Measurements from ENCODE around the gene TMEM63A. TPM values are rescaled to one million over a fixed set of nuclear protein-coding genes. Genes with fewer than 3 reads are reported as not detected.
"Not testable (repeated sequence)": the region's sequence is repeated elsewhere in the genome, so short reads cannot be mapped to it uniquely, and the experiment has no call there.

Gene TMEM63A
- polyA plus RNA-seq, 12 donors: 15.7 to 48.6 (median 23.1) TPM; not detected in 1

DNA sequence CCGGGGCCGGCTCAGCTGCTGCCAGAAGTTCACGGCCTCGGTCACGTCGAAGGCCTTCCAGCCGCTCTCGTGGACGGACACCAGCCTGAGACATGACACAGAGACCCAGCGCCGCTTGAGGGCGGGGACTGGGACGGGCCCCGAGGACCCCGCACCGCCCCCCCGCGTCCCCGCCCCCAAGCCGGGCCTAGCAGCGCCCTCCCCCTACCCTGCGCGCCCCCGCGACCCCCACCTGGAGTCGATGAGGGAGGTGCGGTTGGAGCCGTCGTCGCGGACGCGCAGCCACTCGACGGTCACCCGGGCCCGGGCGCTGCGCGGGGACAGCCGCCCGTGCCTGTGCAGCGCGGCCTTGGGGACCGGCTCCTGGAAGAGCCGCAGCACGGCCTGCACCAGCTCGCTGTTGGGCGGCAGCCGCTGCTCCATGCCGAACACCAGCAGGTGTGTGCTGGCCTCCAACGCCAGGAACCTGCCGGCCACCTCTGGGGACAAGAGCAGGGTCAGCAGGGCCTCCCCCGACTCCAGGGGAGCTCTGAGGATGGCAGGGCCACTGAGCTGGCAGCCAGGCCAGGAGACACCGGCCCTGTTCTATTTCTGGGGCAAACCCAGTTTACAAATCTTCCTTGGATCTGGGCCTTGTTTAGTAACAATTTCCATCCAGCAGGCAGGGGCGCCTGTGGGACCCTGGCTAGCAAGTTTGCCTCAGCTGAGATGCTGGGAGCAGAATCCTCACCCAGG lies 5.5 kb upstream of the TMEM63A start:
- DNase-seq: not testable (repeated sequence)

DNA sequence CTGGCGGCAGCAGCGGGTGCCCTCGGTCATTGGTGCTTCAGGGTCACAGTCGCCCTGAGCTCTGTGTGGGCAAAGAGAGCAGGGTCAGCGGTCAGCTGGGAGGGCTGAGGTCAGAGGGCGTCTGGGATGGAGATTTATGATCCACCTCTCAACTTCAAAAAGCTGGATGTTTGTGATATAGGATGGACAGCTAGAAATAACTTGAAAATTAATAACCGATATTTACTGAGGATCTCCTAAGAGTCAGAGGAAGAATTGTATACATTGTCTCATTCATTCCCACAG lies 4.8 kb upstream of the TMEM63A start:
- DNase-seq: no peak

DNA sequence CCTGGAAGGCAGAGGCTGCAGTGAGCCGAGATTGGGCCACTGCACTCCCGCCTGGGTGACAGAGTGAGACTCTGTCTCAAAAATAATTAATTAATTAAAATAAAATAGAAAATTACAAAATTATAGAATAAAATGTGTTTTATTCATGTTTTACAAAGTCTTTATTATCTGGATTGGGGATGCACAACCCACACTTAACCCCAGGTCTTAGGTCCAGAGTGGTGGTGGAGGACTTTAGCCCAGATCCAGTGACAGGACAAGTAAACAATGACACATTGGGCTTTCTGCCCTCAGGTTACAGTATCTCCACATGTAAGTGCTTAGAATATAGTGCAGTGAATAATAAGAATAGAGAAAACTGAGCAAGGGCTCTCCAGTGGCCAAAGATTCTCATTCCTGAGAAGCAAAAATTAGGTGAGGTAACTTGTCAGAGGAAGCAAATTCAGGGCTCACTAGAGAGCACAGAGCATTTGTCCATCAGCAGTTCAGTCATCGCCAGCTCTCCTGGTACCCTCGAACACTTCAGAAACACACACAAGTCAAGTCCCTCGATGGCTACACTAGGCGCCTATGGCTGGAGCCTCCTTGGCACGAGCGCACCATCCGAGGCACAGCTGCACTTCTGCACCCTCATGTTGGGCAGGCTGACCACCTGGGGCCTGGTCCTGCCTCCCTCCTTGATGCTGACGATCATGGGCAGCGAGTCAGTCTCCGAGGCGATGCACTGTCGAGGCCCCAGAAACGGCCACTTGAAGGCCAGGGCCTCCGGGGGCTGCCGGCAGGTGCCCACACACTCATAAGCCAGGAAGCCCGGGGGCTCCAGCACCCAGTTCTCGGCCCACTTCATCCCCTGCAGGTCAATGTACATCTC lies 4.2 kb upstream of the TMEM63A start:
- DNase-seq: no peak

DNA sequence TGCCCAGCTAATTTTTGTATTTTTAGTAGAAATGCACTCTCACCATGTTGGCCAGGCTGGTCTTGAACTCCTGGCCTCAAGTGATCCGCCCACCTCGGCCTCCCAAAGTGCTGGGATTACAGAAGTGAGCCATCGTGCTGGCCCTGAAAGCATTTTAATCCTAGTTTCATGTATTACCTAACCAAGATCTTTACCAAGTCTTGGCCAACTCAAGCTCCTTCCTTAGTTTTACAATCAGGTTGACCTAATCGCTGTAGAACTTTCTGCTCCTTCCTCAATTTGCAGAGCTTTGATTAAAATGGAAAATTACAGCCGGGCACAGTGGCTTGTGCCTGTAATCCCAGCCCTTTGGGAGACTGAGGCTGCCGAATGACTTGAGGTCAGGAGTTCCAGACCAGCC lies 3.2 kb upstream of the TMEM63A start:
- no peak for DNase-seq

DNA sequence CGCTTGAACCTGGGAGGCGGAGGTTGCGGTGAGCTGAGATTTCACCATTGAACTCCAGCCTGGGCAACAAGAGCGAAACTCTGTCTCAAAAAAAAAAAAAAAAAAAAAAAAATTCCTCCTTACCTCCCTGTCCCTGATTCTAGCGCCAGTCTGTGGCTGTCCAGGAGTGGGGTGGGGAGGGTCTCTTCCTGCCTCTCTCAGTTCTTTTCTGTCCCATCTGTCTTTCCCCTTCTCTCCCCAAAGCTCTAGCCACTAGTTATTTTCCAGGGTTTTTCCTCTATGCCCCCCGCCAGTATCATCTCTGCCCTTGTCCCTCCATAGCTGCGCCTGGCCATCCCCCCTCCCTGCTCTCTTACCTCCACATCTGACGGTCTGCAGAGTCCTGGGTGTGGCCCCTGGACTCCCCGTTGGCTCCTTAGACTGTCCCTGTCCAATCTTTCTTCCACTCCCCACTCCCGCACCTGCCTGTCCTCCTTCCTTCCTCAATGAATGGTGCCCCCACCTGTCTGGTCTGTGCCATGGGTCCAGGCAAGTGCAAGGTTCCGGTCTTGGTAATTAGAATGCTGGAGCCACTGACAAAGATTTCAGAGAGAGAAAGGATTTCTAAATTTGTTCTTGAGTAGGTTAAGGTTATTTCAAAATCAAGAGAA lies 1.6 kb upstream of the TMEM63A start:
- no peak for DNase-seq

DNA sequence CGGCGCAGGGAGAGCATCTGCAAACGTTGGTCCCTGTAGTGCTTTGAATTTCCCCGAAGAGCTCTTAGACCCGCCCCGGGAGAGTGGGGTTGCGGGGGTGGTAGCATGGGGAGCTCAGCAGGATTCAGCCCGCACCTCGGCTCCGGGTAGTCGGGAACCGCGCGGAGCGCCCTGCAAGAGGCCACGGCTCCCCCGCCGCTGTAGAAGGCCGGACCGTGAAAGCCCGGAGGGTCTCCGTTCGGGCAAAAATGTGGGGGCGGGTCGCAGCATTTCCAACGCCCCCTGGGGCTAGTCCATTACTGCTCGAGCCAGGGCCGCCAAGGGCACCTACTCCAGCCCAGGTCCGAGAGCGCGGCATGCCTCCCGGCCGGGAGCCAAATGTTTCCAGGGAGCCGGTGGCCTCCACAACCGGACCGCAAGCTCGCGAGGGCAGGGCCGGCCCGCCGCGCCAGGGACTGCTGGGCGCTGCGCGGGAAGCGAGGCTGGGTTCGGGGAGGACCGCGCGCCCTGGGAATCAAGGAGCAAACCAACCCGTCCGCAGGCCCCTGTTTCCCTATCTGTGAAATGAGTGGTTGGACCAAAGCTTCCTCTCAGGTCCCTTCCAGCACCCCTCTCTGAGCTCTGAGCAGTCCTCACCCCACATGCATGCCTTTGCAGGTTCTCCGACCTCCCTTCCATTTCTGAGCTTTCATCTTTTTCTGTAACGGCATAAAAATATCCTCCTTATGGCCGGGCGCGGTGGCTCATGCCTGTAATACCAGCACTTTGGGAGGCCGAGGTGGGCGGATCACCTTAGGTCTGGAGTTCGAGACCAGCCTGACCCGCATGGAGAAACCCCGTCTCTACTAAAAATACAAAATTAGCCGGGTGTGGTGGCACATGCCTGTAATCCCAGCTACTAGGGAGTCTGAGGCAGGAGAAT lies 775 bp upstream of the TMEM63A start:
- peak; percentile 42 for DNase-seq

DNA sequence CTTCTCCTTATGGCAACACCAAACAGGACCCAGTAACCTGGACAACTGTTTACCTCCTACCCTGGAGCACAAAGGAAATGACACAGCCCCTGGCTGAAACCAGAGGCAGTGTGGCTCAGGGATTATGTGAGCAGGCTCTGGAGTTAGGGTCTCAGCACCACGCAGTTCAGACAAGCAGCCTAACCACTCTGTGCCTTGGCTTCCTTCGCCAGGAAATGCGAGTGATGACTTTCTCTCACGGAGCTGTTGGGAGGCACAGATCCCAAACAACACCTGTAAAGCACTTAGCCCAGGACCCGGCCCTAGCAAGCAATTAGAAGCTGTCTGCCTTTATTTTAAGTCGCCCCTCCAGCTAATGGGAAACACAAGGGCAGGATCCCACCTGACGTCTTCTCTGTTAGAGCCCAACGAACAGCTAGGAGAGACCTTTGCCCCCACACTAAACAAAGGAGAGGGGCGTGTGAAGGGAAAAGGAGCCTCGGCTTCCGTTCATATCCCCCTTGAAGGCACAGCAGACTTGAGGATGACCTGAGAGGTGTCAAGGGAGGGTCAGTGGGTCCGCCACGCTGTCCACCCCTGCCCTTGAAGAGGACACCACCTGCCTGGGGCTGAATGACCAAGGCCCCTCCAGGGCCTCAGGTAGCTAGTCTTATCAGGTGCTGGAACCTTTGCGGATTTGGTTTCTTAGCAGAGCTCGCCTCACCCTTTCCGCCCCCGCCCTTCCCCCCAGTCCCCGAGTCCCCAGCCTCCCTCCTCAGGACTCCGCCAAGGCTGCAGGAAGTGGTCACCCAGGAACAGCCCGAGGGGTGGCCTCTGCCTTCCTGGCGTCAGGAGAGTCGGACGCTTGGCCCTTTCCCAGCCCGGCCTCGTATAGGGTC lies 860 bp downstream of the TMEM63A start:
- no peak for DNase-seq

DNA sequence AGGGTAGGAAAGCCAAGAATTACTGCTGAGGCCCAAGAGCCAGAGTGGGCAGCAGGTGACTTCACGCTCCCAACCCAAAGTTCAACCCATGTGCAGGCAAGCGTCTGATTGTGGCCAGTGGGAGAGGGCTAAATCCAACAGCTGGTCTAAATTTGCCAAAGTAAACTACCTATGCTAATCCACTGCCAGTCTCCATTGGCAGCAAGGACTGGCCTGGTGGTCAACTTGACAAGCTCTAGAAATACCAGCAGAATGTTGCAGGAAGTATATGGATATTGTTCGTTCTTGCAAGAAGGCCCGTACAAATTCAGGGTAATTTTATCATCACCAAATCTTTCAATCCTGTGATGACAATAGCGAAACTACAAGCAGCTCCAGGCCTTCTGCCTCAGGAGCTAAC lies 1.5 kb downstream of the TMEM63A start:
- DNase-seq: no peak

DNA sequence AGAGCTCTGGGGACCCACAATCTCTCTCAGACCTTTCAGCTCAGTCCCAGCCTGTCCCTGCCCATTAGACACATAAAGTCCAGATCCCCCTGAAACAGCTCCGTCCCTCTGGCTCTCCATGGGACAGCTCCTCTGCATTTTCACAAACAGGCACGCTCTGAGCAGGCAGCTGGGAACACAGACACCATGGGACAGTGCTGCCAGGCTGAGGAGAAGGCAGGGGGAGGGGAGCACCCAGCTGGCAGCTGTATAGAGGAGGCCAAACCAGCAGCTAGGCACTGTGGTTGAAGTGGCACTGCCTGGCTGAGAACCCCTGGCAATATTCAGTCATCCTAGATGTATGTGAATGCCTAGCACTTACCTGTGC lies 2.0 kb downstream of the TMEM63A start:
- DNase-seq: no peak

DNA sequence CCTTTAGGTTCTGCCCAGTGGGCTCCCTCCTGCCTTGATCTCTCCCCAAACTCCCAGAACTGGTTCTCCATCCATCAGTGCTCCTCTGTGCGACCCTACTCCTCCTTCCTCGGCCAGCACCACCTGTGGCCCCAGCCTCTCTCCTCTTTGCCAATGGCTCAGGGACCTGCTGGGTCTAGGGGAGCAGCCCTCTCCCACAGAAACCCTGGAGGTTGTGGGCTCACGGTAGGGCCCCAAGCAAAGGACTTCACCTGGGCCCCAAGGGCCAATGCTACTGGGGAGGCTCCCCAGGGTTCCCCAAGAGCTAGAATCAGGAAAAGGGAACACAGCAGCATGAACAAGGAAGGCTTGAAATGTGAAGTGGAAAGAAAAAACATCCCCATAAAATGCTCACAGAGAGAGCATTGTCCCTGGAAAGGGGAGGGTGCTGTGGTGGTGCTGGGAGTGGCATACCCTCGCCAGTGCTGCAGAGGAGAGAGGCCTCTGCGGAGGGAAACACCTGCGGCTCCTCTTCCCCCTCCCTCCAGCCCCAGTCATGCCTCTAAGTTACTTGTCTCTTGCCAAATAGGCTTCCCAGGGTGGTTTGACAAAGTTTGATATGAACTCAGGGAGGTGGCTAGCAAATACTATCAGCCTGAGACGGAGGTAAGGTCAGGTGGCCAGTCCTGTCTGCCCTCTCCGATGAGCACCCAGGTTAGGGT lies 2.5 kb downstream of the TMEM63A start:
- DNase-seq: no peak

DNA sequence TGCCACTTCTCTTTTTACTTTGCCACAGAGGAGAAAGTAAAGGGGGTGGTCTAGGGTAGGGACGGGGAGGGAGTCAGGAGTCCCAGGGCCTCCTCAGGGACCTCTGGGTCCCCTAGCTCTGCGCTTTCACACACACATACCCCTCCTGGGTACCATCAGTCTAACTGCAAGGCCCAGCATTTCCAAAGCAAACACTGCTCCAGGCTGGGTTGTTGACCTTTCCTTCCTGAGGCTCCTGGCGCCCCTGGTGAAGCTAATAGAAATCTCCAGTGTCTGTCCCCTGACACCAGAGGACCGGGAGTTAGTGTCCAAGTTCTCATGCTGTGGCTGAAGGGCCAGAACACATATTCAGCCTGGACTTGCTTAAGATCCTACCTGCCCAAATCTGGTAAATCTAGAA lies 3.9 kb downstream of the TMEM63A start:
- DNase-seq: no peak

DNA sequence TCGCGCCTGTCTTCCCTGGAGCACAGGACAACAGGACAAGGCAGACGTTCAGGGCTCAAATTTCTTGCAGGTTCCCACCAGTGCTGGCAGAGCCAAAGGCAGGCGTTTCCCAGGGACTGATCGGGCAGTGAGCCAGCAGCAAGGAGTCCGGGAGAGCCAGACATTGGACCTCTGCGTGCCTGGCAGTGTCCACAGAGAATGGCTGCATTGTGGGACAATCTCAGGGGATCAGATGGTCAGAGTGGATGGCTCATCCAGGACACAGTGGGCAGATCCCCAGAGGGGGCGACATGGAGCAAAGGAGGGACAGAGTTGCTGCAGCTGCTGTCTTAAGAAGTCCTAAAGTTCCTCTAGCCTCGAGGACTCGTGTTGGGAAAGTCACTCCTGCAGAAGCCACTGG lies 4.6 kb downstream of the TMEM63A start:
- DNase-seq: peak; percentile 32

DNA sequence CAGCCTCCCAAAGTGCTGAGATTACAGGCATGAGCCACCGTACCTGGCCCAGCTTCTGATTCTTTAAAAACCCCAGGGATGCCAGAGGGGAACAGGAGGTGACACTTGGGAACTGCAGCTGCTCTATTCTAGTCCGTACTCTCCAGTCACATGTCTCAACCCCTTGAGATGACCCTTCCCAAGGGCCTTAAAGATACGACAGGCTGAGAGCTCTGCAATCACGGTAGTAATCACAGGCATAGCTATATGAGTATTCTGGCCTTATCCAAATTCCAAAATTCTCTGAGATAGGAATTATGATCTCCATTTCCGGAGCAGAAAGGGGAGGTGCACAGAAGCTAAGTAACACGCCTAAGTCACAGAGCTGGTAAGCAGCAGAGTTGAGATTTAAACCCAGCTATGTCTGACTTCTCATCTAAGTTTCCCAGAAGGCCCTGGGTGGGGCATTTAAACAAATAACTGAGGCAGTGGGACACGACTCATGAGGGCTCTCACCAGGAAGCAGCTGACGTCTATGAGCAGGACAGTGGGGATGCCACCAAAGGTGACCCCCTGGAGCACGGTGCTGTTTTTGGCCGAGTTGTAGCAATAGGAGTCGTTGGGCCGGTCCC lies 5.2 kb downstream of the TMEM63A start:
- DNase-seq: no peak

DNA sequence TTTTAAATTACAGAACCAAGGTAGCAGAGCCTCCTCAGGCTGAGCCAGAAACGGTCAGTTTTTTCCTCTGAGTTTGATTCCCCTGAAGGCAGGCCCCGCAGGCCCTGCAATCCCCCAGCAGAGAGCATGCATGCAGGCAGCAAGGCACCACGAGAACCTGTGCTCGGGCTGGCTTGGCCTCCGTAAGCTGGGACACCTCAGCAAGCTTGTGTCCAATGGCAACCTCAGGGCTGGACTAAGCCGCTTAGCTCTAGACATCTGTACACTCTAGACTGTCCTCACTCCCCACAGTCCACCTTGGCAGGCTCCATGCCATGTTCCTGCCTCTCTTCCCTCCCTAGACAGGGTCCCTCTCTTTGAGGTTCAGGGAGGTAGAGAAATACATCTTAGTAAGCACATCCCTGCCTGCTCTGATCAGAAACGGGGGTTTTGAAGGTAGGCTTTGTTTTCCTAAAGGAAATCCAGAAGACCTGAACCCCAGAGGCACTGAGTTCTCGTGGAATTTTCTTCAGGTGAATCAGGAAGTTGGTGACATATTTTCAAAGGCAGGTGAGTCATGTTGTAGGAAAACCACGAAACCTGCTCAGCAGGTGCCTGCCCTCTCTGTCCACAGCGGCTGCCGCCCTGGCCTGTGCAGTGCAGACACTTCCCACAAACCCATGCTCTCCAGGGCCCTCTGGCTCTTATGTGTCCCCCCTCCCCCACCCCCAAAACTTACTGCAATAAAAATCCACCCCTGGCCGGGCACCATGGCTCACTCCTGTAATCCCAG lies 7.0 kb downstream of the TMEM63A start:
- DNase-seq: no peak

DNA sequence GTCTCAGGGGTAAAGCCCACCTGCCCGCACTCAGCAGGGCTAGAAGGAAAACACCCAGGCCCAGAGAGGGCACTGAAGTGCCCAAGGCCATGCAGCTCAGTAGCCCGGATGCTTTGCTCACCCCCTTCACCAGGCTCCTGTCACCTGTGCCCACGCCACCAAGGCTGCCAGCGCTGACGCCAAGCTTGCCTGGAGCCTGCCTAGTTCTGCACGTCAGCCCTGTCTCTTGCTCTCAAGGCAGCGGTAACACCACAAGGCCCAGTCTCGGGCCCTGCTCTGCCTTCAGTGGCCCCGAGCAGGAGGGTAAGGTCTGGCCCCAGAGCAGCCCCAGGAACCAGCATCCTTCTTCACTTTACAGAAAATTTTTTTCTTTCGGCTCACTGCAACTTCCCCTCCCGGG lies 7.7 kb downstream of the TMEM63A start:
- no peak for DNase-seq

DNA sequence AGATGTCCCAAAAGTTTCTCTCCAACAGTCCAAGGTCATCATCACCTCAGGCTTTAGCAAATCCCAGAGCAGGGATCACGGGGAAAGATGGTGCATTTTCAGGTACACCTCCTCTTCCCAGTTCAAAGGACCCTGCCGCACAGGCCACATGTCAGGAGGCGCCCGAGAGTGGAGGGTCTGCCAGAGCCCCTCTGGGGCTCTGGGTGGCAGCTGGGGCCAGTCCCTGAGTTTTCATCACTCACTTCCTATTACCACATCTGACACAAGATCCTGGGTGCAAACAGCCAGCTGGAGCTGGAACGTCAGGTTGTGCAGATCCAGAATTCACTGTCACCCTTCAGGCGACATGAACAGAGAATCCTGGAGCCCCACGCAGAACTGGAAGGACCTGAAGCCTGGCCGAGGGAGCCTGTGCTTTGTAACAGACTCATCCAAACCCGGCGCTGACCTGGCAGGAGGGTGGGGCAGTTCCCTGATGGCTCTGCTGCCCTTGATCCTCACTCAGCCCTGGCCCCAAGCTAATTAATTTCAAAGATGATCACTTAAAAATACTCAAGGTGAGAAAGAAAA lies 8.8 kb downstream of the TMEM63A start:
- DNase-seq: no peak

DNA sequence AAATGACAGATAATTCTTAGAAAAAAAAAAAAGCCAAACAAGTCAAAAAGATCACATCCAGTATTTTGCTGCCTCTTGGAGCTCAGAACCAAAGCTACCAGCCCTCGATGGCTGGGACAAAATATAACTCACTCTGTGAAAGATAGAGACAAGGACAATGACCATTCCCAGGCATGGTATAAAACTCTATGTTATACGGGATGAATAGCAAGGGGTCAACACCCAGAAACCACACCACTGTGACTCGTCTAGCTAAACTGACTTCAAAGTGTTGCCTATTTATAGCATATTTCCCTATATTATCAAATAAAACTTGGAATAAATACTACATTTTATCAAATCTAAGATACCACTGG lies 10.1 kb downstream of the TMEM63A start:
- no peak for DNase-seq

DNA sequence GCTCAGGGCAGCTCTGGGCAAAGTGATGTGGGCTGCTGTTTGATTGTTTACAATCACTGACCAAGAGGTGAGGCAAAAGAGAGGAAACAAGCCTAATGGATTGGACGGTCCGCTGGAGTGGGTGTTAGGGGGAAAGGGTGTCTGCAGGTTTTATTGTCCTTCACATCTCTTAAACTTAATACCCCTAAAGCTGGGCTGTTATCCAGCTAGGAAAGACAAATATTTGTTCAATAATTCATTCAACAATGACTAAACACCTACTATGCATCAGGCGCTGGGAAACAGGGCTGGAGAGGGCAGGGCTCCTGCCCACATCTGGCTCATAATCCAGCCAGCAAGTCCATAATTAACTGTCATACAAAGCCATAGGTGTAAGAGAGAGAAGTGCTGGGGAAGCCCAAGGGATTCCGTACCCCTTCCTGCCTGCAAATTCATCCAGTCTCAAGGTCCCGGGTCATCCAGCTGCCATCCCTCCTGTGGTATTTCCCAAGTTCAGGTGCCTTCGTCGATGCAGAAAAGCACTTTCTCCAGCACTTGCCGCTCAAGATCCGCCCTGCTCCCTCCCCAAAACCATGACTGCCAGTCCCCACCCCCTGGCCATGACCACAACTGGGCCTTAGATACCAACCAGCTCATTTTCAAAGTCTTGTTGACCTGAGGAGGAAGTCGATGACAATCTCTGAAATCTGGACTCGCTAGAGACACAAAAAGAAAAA lies 10.7 kb downstream of the TMEM63A start:
- no peak for DNase-seq
